WTC11 (cell line): ENCODE data around the gene APOBEC3H. TPM values are rescaled to one million over a fixed set of nuclear protein-coding genes. Genes with fewer than 3 reads are reported as not detected.
A peak's percentile ranks its signal among the peaks of the same experiment; 100 is the strongest.

Experiments
- ATAC-seq: fragments of 200-7000 bp; cut with Tn5 transposase; 2 replicates; pipeline ENCODE4 v1.10.0; 2021; ENCODE audit warnings: mild to moderate bottlenecking, moderate library complexity
- CTCF ChIA-PET: fragments of 300-600 bp; sonication (Branson Sonifier 250); formaldehyde crosslinking; loops from one replicate; lab custom pipeline; 2021; ENCODE audit warnings: antibody characterized with exemption; lab: Charles Lee
- POLR2A ChIA-PET: fragments of 350-600 bp; sonication (Branson Sonifier 250); formaldehyde crosslinking; loops from one replicate; lab custom pipeline; 2021; ENCODE audit warnings: antibody characterized with exemption; lab: Charles Lee
- DNase-seq: peaks from one replicate; pipeline ENCODE4 v3.0.0; 2021; ENCODE audit warnings: low spot score
- H3K27ac Mint-ChIP-seq: 2 replicates; pipeline ENCODE4 v1.8.0; 2021; ENCODE audit warnings: mixed read lengths
- H3K27me3 Mint-ChIP-seq: 2 replicates; pipeline ENCODE4 v1.8.0; 2021; ENCODE audit warnings: low read depth, mild to moderate bottlenecking, moderate library complexity, mixed read lengths
- H3K36me3 Mint-ChIP-seq: 2 replicates; pipeline ENCODE4 v1.8.0; 2021; ENCODE audit warnings: mixed read lengths
- H3K4me1 Mint-ChIP-seq: 2 replicates; pipeline ENCODE4 v1.8.0; 2022; ENCODE audit warnings: mixed read lengths
- H3K4me3 Mint-ChIP-seq: 2 replicates; pipeline ENCODE4 v1.8.0; 2021; ENCODE audit warnings: mild to moderate bottlenecking, moderate library complexity, mixed read lengths
- H3K9me3 Mint-ChIP-seq: 2 replicates; pipeline ENCODE4 v1.8.0; 2021; ENCODE audit warnings: mixed read lengths
- IRF2 ChIP-seq: sonication (generic); formaldehyde crosslinking; IDR thresholded peaks from 2 replicates; pipeline ENCODE4 v1.8.0; 2022; ENCODE audit warnings: low read depth, missing genetic modification reagents, borderline replicate concordance
- NR1H2 ChIP-seq: sonication (generic); formaldehyde crosslinking; IDR thresholded peaks from 2 replicates; pipeline ENCODE4 v1.9.0; 2021; ENCODE audit warnings: mild to moderate bottlenecking, moderate library complexity, missing genetic modification reagents
- PRRX2 ChIP-seq: fragments of 250-450 bp; sonication (Bioruptor Pico); IDR thresholded peaks from 2 replicates; pipeline ENCODE4 v1.8.0; 2021; ENCODE audit warnings: mild to moderate bottlenecking
- RELA ChIP-seq: sonication (generic); formaldehyde crosslinking; IDR thresholded peaks from 2 replicates; pipeline ENCODE4 v1.8.1; 2022; ENCODE audit warnings: missing genetic modification reagents, mild to moderate bottlenecking, borderline replicate concordance
- TCF7 ChIP-seq: sonication (generic); formaldehyde crosslinking; IDR thresholded peaks from 2 replicates; pipeline ENCODE4 v1.8.0; 2022; ENCODE audit warnings: mild to moderate bottlenecking, low read depth, missing genetic modification reagents, moderate library complexity
- ZNF671 ChIP-seq: fragments of 250-450 bp; sonication (Bioruptor Pico); IDR thresholded peaks from 2 replicates; pipeline ENCODE4 v1.8.0; 2021; ENCODE audit warnings: mild to moderate bottlenecking
- total RNA-seq: library from RNA; stranded (reverse); gene quantifications from 3 replicates; pipeline ENCODE4 v1.2.3, GENCODE V29; 2021
- TF ChIP-seq, protein P1 (sequence below): sonication (generic); formaldehyde crosslinking; IDR thresholded peaks from 2 replicates; pipeline ENCODE4 v1.8.0; 2022; ENCODE audit warnings: missing genetic modification reagents
- TF ChIP-seq, protein P2 (sequence below): fragments of 200-600 bp; IDR thresholded peaks from 2 replicates; pipeline ENCODE4 v1.8.0; 2022; ENCODE audit warnings: antibody characterized with exemption
- TF ChIP-seq, protein P3 (sequence below): sonication (generic); formaldehyde crosslinking; IDR thresholded peaks from 2 replicates; pipeline ENCODE4 v1.8.0; 2022; ENCODE audit warnings: mild to moderate bottlenecking, missing genetic modification reagents
- TF ChIP-seq, protein P4 (sequence below): sonication (generic); formaldehyde crosslinking; IDR thresholded peaks from 2 replicates; pipeline ENCODE4 v1.8.1; 2022; ENCODE audit warnings: low read depth, missing genetic modification reagents, borderline replicate concordance
- TF ChIP-seq, protein P5 (sequence below): fragments of 250-450 bp; sonication (Bioruptor Pico); IDR thresholded peaks from 2 replicates; pipeline ENCODE4 v1.8.0; 2021; ENCODE audit warnings: mild to moderate bottlenecking
- TF ChIP-seq, protein P6 (sequence below): sonication (generic); formaldehyde crosslinking; IDR thresholded peaks from 2 replicates; pipeline ENCODE4 v1.8.0; 2022; ENCODE audit warnings: mild to moderate bottlenecking, missing genetic modification reagents
- TF ChIP-seq, protein P7 (sequence below): sonication (generic); formaldehyde crosslinking; IDR thresholded peaks from 2 replicates; pipeline ENCODE4 v1.8.0; 2023; ENCODE audit warnings: mild to moderate bottlenecking, missing genetic modification reagents
- TF ChIP-seq, protein P8 (sequence below): sonication (generic); formaldehyde crosslinking; IDR thresholded peaks from 2 replicates; pipeline ENCODE4 v1.8.1; 2023; ENCODE audit warnings: mild to moderate bottlenecking, missing genetic modification reagents
- TF ChIP-seq, protein P9 (sequence below): sonication (generic); formaldehyde crosslinking; IDR thresholded peaks from 2 replicates; pipeline ENCODE4 v1.8.0; 2022; ENCODE audit warnings: mild to moderate bottlenecking, missing genetic modification reagents

The APOBEC3H gene
- total RNA-seq, 1 experiment from 2014 or later, result 0.42 TPM

DNA sequence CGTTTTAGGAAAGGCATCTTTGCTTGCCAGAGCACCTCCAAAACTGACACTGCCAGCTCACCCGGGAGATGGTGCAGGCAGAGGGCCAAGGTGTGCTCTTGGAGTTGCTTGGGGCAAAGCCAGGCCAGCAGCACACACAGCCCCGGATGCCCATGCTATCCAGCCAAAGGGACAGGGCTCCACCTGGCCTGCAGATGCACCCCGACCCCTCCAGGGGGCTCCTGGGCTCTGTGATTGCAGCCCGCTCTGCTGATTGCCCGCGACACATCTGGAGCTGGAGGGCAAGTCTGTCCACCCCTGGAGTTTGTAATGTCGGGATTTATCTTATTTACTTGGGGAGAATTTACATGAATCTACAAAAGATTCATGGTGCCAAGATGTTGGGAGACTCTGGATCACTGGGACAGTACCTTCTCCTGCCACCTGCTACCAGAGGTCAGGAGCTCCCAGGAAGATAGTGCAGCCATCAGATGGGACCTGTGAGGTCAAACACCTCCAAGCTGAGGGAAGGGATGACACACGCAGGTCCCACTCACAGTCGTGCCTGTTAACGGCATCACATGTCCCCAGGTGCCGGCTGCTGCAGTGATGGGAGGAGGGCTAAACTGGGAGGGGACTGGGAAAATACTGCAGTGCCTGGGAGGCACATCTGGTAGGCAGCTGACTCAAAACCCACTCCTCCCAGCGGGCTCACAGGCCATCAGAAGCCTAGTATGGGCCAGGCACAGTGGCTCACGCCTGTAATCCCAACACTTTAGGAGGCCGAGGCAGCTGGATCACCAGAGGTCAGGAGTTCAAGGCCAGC is 38.2 kb downstream of the APOBEC3H start:
- H3K27ac Mint-ChIP-seq, result peak overlapping the region; percentile 79
- no peaks in the 10 kb centered on the region for H3K36me3 Mint-ChIP-seq
- ChIA-PET POLR2A (interaction anchor here (0.7 kb wide), 1 partner anchor 9 kb away, joined by 3 read pairs; no protein-coding TSS in a partner anchor), CTCF (interaction anchor here (0.5 to 4.4 kb wide), 60 partner anchors 9 to 394 kb away, joined by 3 to 54 read pairs (median 5); partner anchors contain the start of genes CBX7, PDGFB and RPL3)
- no peaks in the 10 kb centered on the region for H3K9me3 Mint-ChIP-seq
- H3K4me1 Mint-ChIP-seq, result peaks cover 28% of the 10 kb centered on the region
- ATAC-seq (peak; percentile 94), DNase-seq (peak; percentile 90)
- no peaks in the 10 kb centered on the region; the same call in 1 of the 2 replicates for H3K27me3 Mint-ChIP-seq
- TF ChIP-seq RELA (CRISPR knock-in tag) (no peak), NR1H2 (no peak), TCF7 (no peak)
- TF ChIP-seq, protein P1, sequence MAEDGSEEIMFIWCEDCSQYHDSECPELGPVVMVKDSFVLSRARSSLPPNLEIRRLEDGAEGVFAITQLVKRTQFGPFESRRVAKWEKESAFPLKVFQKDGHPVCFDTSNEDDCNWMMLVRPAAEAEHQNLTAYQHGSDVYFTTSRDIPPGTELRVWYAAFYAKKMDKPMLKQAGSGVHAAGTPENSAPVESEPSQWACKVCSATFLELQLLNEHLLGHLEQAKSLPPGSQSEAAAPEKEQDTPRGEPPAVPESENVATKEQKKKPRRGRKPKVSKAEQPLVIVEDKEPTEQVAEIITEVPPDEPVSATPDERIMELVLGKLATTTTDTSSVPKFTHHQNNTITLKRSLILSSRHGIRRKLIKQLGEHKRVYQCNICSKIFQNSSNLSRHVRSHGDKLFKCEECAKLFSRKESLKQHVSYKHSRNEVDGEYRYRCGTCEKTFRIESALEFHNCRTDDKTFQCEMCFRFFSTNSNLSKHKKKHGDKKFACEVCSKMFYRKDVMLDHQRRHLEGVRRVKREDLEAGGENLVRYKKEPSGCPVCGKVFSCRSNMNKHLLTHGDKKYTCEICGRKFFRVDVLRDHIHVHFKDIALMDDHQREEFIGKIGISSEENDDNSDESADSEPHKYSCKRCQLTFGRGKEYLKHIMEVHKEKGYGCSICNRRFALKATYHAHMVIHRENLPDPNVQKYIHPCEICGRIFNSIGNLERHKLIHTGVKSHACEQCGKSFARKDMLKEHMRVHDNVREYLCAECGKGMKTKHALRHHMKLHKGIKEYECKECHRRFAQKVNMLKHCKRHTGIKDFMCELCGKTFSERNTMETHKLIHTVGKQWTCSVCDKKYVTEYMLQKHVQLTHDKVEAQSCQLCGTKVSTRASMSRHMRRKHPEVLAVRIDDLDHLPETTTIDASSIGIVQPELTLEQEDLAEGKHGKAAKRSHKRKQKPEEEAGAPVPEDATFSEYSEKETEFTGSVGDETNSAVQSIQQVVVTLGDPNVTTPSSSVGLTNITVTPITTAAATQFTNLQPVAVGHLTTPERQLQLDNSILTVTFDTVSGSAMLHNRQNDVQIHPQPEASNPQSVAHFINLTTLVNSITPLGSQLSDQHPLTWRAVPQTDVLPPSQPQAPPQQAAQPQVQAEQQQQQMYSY (CRISPR knock-in tag), result no peak
- TF ChIP-seq, protein P2, sequence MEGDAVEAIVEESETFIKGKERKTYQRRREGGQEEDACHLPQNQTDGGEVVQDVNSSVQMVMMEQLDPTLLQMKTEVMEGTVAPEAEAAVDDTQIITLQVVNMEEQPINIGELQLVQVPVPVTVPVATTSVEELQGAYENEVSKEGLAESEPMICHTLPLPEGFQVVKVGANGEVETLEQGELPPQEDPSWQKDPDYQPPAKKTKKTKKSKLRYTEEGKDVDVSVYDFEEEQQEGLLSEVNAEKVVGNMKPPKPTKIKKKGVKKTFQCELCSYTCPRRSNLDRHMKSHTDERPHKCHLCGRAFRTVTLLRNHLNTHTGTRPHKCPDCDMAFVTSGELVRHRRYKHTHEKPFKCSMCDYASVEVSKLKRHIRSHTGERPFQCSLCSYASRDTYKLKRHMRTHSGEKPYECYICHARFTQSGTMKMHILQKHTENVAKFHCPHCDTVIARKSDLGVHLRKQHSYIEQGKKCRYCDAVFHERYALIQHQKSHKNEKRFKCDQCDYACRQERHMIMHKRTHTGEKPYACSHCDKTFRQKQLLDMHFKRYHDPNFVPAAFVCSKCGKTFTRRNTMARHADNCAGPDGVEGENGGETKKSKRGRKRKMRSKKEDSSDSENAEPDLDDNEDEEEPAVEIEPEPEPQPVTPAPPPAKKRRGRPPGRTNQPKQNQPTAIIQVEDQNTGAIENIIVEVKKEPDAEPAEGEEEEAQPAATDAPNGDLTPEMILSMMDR, result peak; percentile 67
- no peak overlapping the region for H3K4me3 Mint-ChIP-seq

DNA sequence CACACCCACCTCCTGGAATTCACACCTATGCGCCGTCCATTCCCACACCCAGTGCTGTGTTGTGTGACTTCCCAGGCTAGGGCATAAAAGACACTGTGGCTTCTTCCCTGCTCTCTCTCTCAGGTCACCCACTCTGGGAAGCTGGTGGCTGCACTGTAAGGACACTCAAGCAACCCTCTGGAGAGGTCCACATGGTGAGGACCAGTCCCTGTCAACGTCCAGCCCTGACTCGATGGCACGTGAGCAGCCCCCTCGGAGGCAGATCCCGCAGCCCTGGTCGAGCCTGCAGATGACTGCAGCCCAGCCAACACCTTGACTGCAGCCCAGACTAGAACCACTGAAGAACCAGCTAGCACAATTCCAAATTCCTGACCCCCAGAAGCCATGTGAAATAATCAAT is 39.3 kb downstream of the APOBEC3H start:
- Mint-ChIP-seq H3K4me3 (no peak overlapping the region), H3K27ac (peak overlapping the region; percentile 41; the same call in 1 of the 2 replicates), H3K27me3 (no peaks in the 10 kb centered on the region; the same call in 1 of the 2 replicates), H3K9me3 (no peaks in the 10 kb centered on the region), H3K36me3 (no peaks in the 10 kb centered on the region), H3K4me1 (peaks cover 18% of the 10 kb centered on the region)
- DNase-seq, result no peak
- POLR2A ChIA-PET, result no interaction called here
- CTCF ChIA-PET, result interaction anchor here (1.2 to 4.4 kb wide), 12 partner anchors 10 to 370 kb away, joined by 3 to 54 read pairs (median 6); no protein-coding TSS in a partner anchor
- no peak for ATAC-seq
- TF ChIP-seq, protein P3, sequence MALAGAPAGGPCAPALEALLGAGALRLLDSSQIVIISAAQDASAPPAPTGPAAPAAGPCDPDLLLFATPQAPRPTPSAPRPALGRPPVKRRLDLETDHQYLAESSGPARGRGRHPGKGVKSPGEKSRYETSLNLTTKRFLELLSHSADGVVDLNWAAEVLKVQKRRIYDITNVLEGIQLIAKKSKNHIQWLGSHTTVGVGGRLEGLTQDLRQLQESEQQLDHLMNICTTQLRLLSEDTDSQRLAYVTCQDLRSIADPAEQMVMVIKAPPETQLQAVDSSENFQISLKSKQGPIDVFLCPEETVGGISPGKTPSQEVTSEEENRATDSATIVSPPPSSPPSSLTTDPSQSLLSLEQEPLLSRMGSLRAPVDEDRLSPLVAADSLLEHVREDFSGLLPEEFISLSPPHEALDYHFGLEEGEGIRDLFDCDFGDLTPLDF (CRISPR knock-in tag), result no peak
- TF ChIP-seq IRF2 (CRISPR knock-in tag) (no peak), RELA (CRISPR knock-in tag) (no peak), PRRX2 (CRISPR knock-in tag) (no peak), ZNF671 (CRISPR knock-in tag) (no peak)
- TF ChIP-seq, protein P4, sequence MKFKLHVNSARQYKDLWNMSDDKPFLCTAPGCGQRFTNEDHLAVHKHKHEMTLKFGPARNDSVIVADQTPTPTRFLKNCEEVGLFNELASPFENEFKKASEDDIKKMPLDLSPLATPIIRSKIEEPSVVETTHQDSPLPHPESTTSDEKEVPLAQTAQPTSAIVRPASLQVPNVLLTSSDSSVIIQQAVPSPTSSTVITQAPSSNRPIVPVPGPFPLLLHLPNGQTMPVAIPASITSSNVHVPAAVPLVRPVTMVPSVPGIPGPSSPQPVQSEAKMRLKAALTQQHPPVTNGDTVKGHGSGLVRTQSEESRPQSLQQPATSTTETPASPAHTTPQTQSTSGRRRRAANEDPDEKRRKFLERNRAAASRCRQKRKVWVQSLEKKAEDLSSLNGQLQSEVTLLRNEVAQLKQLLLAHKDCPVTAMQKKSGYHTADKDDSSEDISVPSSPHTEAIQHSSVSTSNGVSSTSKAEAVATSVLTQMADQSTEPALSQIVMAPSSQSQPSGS (CRISPR knock-in tag), result no peak
- TF ChIP-seq, protein P5, sequence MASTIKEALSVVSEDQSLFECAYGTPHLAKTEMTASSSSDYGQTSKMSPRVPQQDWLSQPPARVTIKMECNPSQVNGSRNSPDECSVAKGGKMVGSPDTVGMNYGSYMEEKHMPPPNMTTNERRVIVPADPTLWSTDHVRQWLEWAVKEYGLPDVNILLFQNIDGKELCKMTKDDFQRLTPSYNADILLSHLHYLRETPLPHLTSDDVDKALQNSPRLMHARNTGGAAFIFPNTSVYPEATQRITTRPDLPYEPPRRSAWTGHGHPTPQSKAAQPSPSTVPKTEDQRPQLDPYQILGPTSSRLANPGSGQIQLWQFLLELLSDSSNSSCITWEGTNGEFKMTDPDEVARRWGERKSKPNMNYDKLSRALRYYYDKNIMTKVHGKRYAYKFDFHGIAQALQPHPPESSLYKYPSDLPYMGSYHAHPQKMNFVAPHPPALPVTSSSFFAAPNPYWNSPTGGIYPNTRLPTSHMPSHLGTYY, result no peak
- TF ChIP-seq, protein P6, sequence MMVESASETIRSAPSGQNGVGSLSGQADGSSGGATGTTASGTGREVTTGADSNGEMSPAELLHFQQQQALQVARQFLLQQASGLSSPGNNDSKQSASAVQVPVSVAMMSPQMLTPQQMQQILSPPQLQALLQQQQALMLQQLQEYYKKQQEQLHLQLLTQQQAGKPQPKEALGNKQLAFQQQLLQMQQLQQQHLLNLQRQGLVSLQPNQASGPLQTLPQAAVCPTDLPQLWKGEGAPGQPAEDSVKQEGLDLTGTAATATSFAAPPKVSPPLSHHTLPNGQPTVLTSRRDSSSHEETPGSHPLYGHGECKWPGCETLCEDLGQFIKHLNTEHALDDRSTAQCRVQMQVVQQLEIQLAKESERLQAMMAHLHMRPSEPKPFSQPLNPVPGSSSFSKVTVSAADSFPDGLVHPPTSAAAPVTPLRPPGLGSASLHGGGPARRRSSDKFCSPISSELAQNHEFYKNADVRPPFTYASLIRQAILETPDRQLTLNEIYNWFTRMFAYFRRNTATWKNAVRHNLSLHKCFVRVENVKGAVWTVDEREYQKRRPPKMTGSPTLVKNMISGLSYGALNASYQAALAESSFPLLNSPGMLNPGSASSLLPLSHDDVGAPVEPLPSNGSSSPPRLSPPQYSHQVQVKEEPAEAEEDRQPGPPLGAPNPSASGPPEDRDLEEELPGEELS (CRISPR knock-in tag), result no peak
- TF ChIP-seq, protein P7, sequence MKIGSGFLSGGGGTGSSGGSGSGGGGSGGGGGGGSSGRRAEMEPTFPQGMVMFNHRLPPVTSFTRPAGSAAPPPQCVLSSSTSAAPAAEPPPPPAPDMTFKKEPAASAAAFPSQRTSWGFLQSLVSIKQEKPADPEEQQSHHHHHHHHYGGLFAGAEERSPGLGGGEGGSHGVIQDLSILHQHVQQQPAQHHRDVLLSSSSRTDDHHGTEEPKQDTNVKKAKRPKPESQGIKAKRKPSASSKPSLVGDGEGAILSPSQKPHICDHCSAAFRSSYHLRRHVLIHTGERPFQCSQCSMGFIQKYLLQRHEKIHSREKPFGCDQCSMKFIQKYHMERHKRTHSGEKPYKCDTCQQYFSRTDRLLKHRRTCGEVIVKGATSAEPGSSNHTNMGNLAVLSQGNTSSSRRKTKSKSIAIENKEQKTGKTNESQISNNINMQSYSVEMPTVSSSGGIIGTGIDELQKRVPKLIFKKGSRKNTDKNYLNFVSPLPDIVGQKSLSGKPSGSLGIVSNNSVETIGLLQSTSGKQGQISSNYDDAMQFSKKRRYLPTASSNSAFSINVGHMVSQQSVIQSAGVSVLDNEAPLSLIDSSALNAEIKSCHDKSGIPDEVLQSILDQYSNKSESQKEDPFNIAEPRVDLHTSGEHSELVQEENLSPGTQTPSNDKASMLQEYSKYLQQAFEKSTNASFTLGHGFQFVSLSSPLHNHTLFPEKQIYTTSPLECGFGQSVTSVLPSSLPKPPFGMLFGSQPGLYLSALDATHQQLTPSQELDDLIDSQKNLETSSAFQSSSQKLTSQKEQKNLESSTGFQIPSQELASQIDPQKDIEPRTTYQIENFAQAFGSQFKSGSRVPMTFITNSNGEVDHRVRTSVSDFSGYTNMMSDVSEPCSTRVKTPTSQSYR (CRISPR knock-in tag), result no peak
- TF ChIP-seq, protein P8, sequence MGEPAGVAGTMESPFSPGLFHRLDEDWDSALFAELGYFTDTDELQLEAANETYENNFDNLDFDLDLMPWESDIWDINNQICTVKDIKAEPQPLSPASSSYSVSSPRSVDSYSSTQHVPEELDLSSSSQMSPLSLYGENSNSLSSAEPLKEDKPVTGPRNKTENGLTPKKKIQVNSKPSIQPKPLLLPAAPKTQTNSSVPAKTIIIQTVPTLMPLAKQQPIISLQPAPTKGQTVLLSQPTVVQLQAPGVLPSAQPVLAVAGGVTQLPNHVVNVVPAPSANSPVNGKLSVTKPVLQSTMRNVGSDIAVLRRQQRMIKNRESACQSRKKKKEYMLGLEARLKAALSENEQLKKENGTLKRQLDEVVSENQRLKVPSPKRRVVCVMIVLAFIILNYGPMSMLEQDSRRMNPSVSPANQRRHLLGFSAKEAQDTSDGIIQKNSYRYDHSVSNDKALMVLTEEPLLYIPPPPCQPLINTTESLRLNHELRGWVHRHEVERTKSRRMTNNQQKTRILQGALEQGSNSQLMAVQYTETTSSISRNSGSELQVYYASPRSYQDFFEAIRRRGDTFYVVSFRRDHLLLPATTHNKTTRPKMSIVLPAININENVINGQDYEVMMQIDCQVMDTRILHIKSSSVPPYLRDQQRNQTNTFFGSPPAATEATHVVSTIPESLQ, result no peak
- TF ChIP-seq, protein P9, sequence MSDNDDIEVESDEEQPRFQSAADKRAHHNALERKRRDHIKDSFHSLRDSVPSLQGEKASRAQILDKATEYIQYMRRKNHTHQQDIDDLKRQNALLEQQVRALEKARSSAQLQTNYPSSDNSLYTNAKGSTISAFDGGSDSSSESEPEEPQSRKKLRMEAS, result no peak
